ENCODE results near the gene TRIO. TPM values are rescaled to one million over a fixed set of nuclear protein-coding genes. Genes with fewer than 3 reads are reported as not detected.

The TRIO gene
- total RNA-seq, 1 donor from 2014 or later = 57.0 TPM

- intact Hi-C loops (cut with micrococcal nuclease) = no loop called here
- no peak for DNase-seq
- no peak for ATAC-seq
These were observed 15.9 kb downstream of the TRIO start for GRCh38 chr5:14158890-14159666.

- DNase-seq (no peak), ATAC-seq (no peak)
- intact Hi-C loops (cut with micrococcal nuclease) = no loop called here
These were observed 18.8 kb downstream of the TRIO start for GRCh38 chr5:14161825-14162556.

- no peak for DNase-seq
- intact Hi-C loops (cut with micrococcal nuclease) = no loop called here
- no peak for ATAC-seq
These were observed 21.3 kb downstream of the TRIO start for GRCh38 chr5:14164164-14165163.

GRCh38 chr5:14165375-14166106, 22.4 kb downstream of the TRIO start:
- DNase-seq (no peak), ATAC-seq (no peak)
- intact Hi-C loops (cut with micrococcal nuclease) = no loop called here

GRCh38 chr5:14166437-14166836, 23.3 kb downstream of the TRIO start:
- ATAC-seq = no peak
- DNase-seq = no peak
- intact Hi-C loops (cut with micrococcal nuclease) = no loop called here

GRCh38 chr5:14167211-14167845, 24.2 kb downstream of the TRIO start:
- intact Hi-C loops (cut with micrococcal nuclease) = no loop called here
- DNase-seq (no peak), ATAC-seq (peak; percentile 18)

- ATAC-seq = peak; percentile 21
- intact Hi-C loops (cut with micrococcal nuclease) = no loop called here
- DNase-seq = no peak
These were observed 25.1 kb downstream of the TRIO start for GRCh38 chr5:14168144-14168792.

- ATAC-seq (no peak), DNase-seq (no peak)
- intact Hi-C loops (cut with micrococcal nuclease) = no loop called here
These were observed 25.7 kb downstream of the TRIO start for GRCh38 chr5:14168793-14169262.

GRCh38 chr5:14171046-14171445, 27.9 kb downstream of the TRIO start:
- DNase-seq (no peak), ATAC-seq (no peak)
- intact Hi-C loops (cut with micrococcal nuclease) = no loop called here

- ATAC-seq (no peak), DNase-seq (no peak)
- intact Hi-C loops (cut with micrococcal nuclease) = no loop called here
These were observed 28.5 kb downstream of the TRIO start for GRCh38 chr5:14171621-14172020.

GRCh38 chr5:14172149-14172795, 29.1 kb downstream of the TRIO start:
- DNase-seq (no peak), ATAC-seq (peak; percentile 20)
- intact Hi-C loops (cut with micrococcal nuclease) = no loop called here

GRCh38 chr5:14173377-14174229, 30.5 kb downstream of the TRIO start:
- DNase-seq (no peak), ATAC-seq (peak; percentile 27)
- intact Hi-C loops (cut with micrococcal nuclease) = no loop called here

GRCh38 chr5:14174230-14174636, 31.1 kb downstream of the TRIO start:
- intact Hi-C loops (cut with micrococcal nuclease) = no loop called here
- no peak for DNase-seq
- ATAC-seq = peak; percentile 15

GRCh38 chr5:14175381-14175780, 32.2 kb downstream of the TRIO start:
- ATAC-seq = no peak
- intact Hi-C loops (cut with micrococcal nuclease) = no loop called here
- DNase-seq = no peak

GRCh38 chr5:14176888-14177287, 33.7 kb downstream of the TRIO start:
- intact Hi-C loops (cut with micrococcal nuclease) = no loop called here
- no peak for ATAC-seq
- no peak for DNase-seq

GRCh38 chr5:14177634-14178033, 34.5 kb downstream of the TRIO start:
- intact Hi-C loops (cut with micrococcal nuclease) = no loop called here
- DNase-seq (no peak), ATAC-seq (no peak)

Measured in left ventricle myocardium superior (tissue), 1 donor.